Measurements from ENCODE around the gene NUP188. TPM values are rescaled to one million over a fixed set of nuclear protein-coding genes. Genes with fewer than 3 reads are reported as not detected.

Gene NUP188
- total and polyA plus RNA-seq, 2 of the 13 experiments (the other 11 are each of a cell fraction or from before 2014, with no cell fraction given) = 28.0 to 38.5 TPM

GRCh38 chr9:128917151-128917849 is 30.2 kb upstream of the NUP188 start (continued):
- TF ChIP-seq CSRNP2 (CRISPR knock-in tag; conservative IDR thresholded peaks at IDR 0.05; ENCODE audit: low read depth) (no peak), ZNF564 (CRISPR knock-in tag; IDR thresholded peaks at IDR 0.05) (peak; percentile 74; the same call in 1 of the 2 replicates), ZNF775 (CRISPR knock-in tag; IDR thresholded peaks at IDR 0.05; ENCODE audit: borderline replicate concordance) (no peak), TGIF2 (CRISPR knock-in tag; IDR thresholded peaks at IDR 0.05) (no peak), ZNF672 (CRISPR knock-in tag; IDR thresholded peaks at IDR 0.05) (no peak), ETV5 (CRISPR knock-in tag; IDR thresholded peaks at IDR 0.05; ENCODE audit: borderline replicate concordance) (peak; percentile 95), PITX1 (CRISPR knock-in tag; IDR thresholded peaks at IDR 0.05) (peak; percentile 77), RORA (CRISPR knock-in tag; IDR thresholded peaks at IDR 0.05) (no peak), CAMTA2 (CRISPR knock-in tag; IDR thresholded peaks at IDR 0.05; ENCODE audit: borderline replicate concordance) (no peak), FOSL1 (CRISPR knock-in tag; IDR thresholded peaks at IDR 0.05; ENCODE audit: borderline replicate concordance) (no peak), ZNF281 (CRISPR knock-in tag; IDR thresholded peaks at IDR 0.05; ENCODE audit: borderline replicate concordance) (no peak), HNF4G (IDR thresholded peaks at IDR 0.05; ENCODE audit: borderline replicate concordance, low read depth, low read length) (peak; percentile 43; the same call in 1 of the 2 replicates), HNF4G (CRISPR knock-in tag; IDR thresholded peaks at IDR 0.05; ENCODE audit: borderline replicate concordance, low read depth) (no peak; the same call in 1 of the 2 replicates), ATF5 (CRISPR knock-in tag; IDR thresholded peaks at IDR 0.05; ENCODE audit: low read depth) (no peak), NFE2 (CRISPR knock-in tag; IDR thresholded peaks at IDR 0.05) (no peak), GMEB1 (CRISPR knock-in tag; IDR thresholded peaks at IDR 0.05; ENCODE audit: borderline replicate concordance) (no peak), ARID2 (CRISPR knock-in tag; IDR thresholded peaks at IDR 0.05; ENCODE audit: borderline replicate concordance) (no peak), FOXA1 (IDR thresholded peaks at IDR 0.05) (no peak), FOXA1 (CRISPR knock-in tag; IDR thresholded peaks at IDR 0.05) (peak; percentile 55), ATM (IDR thresholded peaks at IDR 0.05; ENCODE audit: borderline replicate concordance) (no peak), ZNF770 (CRISPR knock-in tag; IDR thresholded peaks at IDR 0.05) (no peak)

Measured in HepG2 (cell line).